A549 (cell line): ENCODE measurements around the gene AEBP1.

Experiments
- BCL3 ChIP-seq: fragments of >200 bp; sonication (Bioruptor Twin); formaldehyde crosslinking; IDR thresholded peaks from 3 replicates; pipeline ENCODE4 v1.6.1; 2016
- CTCF ChIP-seq: fragments of >200 bp; sonication (Bioruptor Twin); formaldehyde crosslinking; IDR thresholded peaks from 3 replicates; pipeline ENCODE4 v1.5.1; 2016
- EP300 ChIP-seq, 2 experiments: fragments of >200 bp; sonication (Bioruptor Twin); formaldehyde crosslinking; IDR thresholded peaks; 2 replicates in 1 of 2; 3 replicates in 1 of 2; pipeline ENCODE4 v1.6.1; 2016 to 2017
- FOSL2 ChIP-seq, 2 experiments: fragments of 450-650 bp in 1 of 2; fragments of >200 bp in 1 of 2; sonication (Bioruptor Twin) in 1 of 2; formaldehyde crosslinking; IDR thresholded peaks; 2 replicates each; pipeline versions ENCODE4 v1.5.0 to v1.6.1; 2016 to 2020; ENCODE audit warnings: mild to moderate bottlenecking in 1 of 2, moderate library complexity in 1 of 2
- HDAC2 ChIP-seq: fragments of 200-600 bp; sonication (generic); IDR thresholded peaks from 2 replicates; pipeline ENCODE4 v1.6.1; 2016
- HOXB5 ChIP-seq: fragments of 250-450 bp; sonication (Bioruptor Pico); IDR thresholded peaks from 2 replicates; pipeline ENCODE4 v1.5.0; 2020; ENCODE audit warnings: mild to moderate bottlenecking, moderate library complexity
- POLR2A ChIP-seq: IDR thresholded peaks from 2 replicates; pipeline ENCODE4 v1.6.1; 2012; ENCODE audit warnings: mild to moderate bottlenecking, low read length
- TP53 ChIP-seq: fragments of 250-450 bp; sonication (Bioruptor Pico); IDR thresholded peaks from 2 replicates; pipeline ENCODE4 v1.5.0; 2021; ENCODE audit warnings: mild to moderate bottlenecking, moderate library complexity
- USF2 ChIP-seq: fragments of 450-650 bp; IDR thresholded peaks from 2 replicates; pipeline ENCODE4 v1.6.1; 2014; ENCODE audit warnings: antibody characterized with exemption
- ZFP36 ChIP-seq: fragments of 450-650 bp; IDR thresholded peaks from 2 replicates; pipeline ENCODE4 v1.6.1; 2014; ENCODE audit warnings: borderline replicate concordance; ENCODE audit not compliant: partially characterized antibody
- ZNF302 ChIP-seq: fragments of 250-450 bp; sonication (Bioruptor Pico); IDR thresholded peaks from 2 replicates; pipeline ENCODE4 v1.9.0; 2021; ENCODE audit warnings: inconsistent platforms, mild to moderate bottlenecking, moderate library complexity
- ZSCAN20 ChIP-seq: fragments of 250-450 bp; sonication (Bioruptor Pico); IDR thresholded peaks from 2 replicates; pipeline ENCODE4 v1.8.0; 2022; ENCODE audit warnings: mild to moderate bottlenecking, moderate library complexity

GRCh38 chr7:44106311-44107065 lies 2.3 kb downstream of the AEBP1 start:
- no peak for TF ChIP-seq CTCF
- TF ChIP-seq ZNF302 (CRISPR knock-in tag) = no peak
- no peak for TF ChIP-seq ZFP36
- no peak for TF ChIP-seq HOXB5 (CRISPR knock-in tag)
- TF ChIP-seq TP53 (CRISPR knock-in tag) = no peak
- TF ChIP-seq POLR2A = no peak
- no peak for TF ChIP-seq BCL3
- TF ChIP-seq ZSCAN20 = no peak
- no peak for TF ChIP-seq FOSL2 (IDR thresholded peaks at IDR 0.05)
- no peak for TF ChIP-seq FOSL2 (CRISPR knock-in tag; IDR thresholded peaks at IDR 0.05)
- TF ChIP-seq EP300 (IDR thresholded peaks at IDR 0.05) = no peak
- no peak for TF ChIP-seq USF2
- no peak for TF ChIP-seq HDAC2
